ENCODE results near the gene AEN. TPM values are rescaled to one million over a fixed set of nuclear protein-coding genes. Genes with fewer than 3 reads are reported as not detected.

Gene AEN
- total RNA-seq, 1 experiment from 2014 or later, result 71.1 TPM

GRCh38 chr15:88647351-88648105, 26.4 kb downstream of the AEN start:
- H3K4me3 ChIP-seq, result no peak overlapping the region
- H3K4me1 ChIP-seq, result no peaks in the 10 kb centered on the region
- no peaks in the 10 kb centered on the region for H3K27me3 ChIP-seq
- DNase-seq, result no peak
- no peaks in the 10 kb centered on the region for H3K9me3 ChIP-seq (replicated peaks)
- H3K36me3 ChIP-seq, result no peaks in the 10 kb centered on the region
- no peak overlapping the region for H3K27ac ChIP-seq

GRCh38 chr15:88648357-88649214, 27.4 kb downstream of the AEN start:
- Histone ChIP-seq H3K9me3 (replicated peaks) (no peaks in the 10 kb centered on the region), H3K4me3 (no peak overlapping the region)
- no peak for DNase-seq

GRCh38 chr15:88649286-88649733, 28.2 kb downstream of the AEN start:
- no peaks in the 10 kb centered on the region for H3K9me3 ChIP-seq (replicated peaks)
- no peaks in the 10 kb centered on the region for H3K4me1 ChIP-seq
- no peak overlapping the region for H3K4me3 ChIP-seq
- H3K36me3 ChIP-seq, result no peaks in the 10 kb centered on the region
- H3K27me3 ChIP-seq, result no peaks in the 10 kb centered on the region
- H3K27ac ChIP-seq, result no peak overlapping the region
- peak; percentile 56 to 73 for DNase-seq

More at GRCh38 chr15:88648357-88649214, 27.4 kb downstream of the AEN start:
- Histone ChIP-seq H3K4me1 (no peaks in the 10 kb centered on the region), H3K36me3 (no peaks in the 10 kb centered on the region), H3K27ac (no peak overlapping the region), H3K27me3 (no peaks in the 10 kb centered on the region)

- Histone ChIP-seq H3K9me3 (replicated peaks) (no peaks in the 10 kb centered on the region), H3K4me3 (no peak overlapping the region), H3K27ac (no peak overlapping the region), H3K27me3 (no peaks in the 10 kb centered on the region), H3K36me3 (no peaks in the 10 kb centered on the region), H3K4me1 (no peaks in the 10 kb centered on the region)
- no peak for DNase-seq
These were observed 28.8 kb downstream of the AEN start for GRCh38 chr15:88649753-88650551.

- Histone ChIP-seq H3K27ac (no peak overlapping the region), H3K27me3 (no peaks in the 10 kb centered on the region), H3K4me1 (no peaks in the 10 kb centered on the region)
These were observed 29.4 kb downstream of the AEN start for GRCh38 chr15:88650556-88650955.

GRCh38 chr15:88651136-88651732, 30.1 kb downstream of the AEN start:
- H3K36me3 ChIP-seq, result no peaks in the 10 kb centered on the region
- DNase-seq, result no peak
- no peaks in the 10 kb centered on the region for H3K4me1 ChIP-seq
- H3K27ac ChIP-seq, result no peak overlapping the region
- no peak overlapping the region for H3K4me3 ChIP-seq
- no peaks in the 10 kb centered on the region for H3K27me3 ChIP-seq
- no peaks in the 10 kb centered on the region for H3K9me3 ChIP-seq (replicated peaks)

More at GRCh38 chr15:88650556-88650955, 29.4 kb downstream of the AEN start:
- Histone ChIP-seq H3K36me3 (no peaks in the 10 kb centered on the region), H3K4me3 (no peak overlapping the region), H3K9me3 (replicated peaks) (no peaks in the 10 kb centered on the region)
- no peak for DNase-seq

GRCh38 chr15:88651971-88652370, 30.8 kb downstream of the AEN start:
- no peaks in the 10 kb centered on the region for H3K4me1 ChIP-seq
- H3K27me3 ChIP-seq, result no peaks in the 10 kb centered on the region
- no peaks in the 10 kb centered on the region for H3K9me3 ChIP-seq (replicated peaks)
- DNase-seq, result no peak
- no peak overlapping the region for H3K4me3 ChIP-seq
- H3K27ac ChIP-seq, result no peak overlapping the region
- no peaks in the 10 kb centered on the region for H3K36me3 ChIP-seq

GRCh38 chr15:88652456-88653199, 31.5 kb downstream of the AEN start:
- Histone ChIP-seq H3K36me3 (no peaks in the 10 kb centered on the region), H3K27me3 (no peaks in the 10 kb centered on the region), H3K9me3 (replicated peaks) (no peaks in the 10 kb centered on the region), H3K27ac (no peak overlapping the region), H3K4me1 (no peaks in the 10 kb centered on the region), H3K4me3 (no peak overlapping the region)
- DNase-seq, result no peak

GRCh38 chr15:88653200-88654064, 32.3 kb downstream of the AEN start:
- DNase-seq, result no peak
- H3K9me3 ChIP-seq (replicated peaks), result no peaks in the 10 kb centered on the region
- no peak overlapping the region for H3K4me3 ChIP-seq
- H3K4me1 ChIP-seq, result no peaks in the 10 kb centered on the region
- peaks cover 3% of the 10 kb centered on the region; the same call in 1 of the 2 replicates for H3K27me3 ChIP-seq
- H3K27ac ChIP-seq, result no peak overlapping the region
- no peaks in the 10 kb centered on the region for H3K36me3 ChIP-seq

GRCh38 chr15:88654430-88655102, 33.4 kb downstream of the AEN start:
- DNase-seq, result no peak
- Histone ChIP-seq H3K4me3 (no peak overlapping the region), H3K4me1 (no peaks in the 10 kb centered on the region), H3K27me3 (peaks cover 5% of the 10 kb centered on the region; the same call in 1 of the 2 replicates), H3K36me3 (no peaks in the 10 kb centered on the region), H3K27ac (no peak overlapping the region), H3K9me3 (replicated peaks) (no peaks in the 10 kb centered on the region)

GRCh38 chr15:88655103-88655553, 34.0 kb downstream of the AEN start:
- H3K9me3 ChIP-seq (replicated peaks), result no peaks in the 10 kb centered on the region
- no peaks in the 10 kb centered on the region for H3K36me3 ChIP-seq
- no peaks in the 10 kb centered on the region for H3K4me1 ChIP-seq
- H3K27me3 ChIP-seq, result peaks cover 5% of the 10 kb centered on the region; the same call in 1 of the 2 replicates
- no peak overlapping the region for H3K4me3 ChIP-seq
- H3K27ac ChIP-seq, result no peak overlapping the region
- no peak for DNase-seq

- H3K27ac ChIP-seq, result no peak overlapping the region
- peaks cover 5% of the 10 kb centered on the region; the same call in 1 of the 2 replicates for H3K27me3 ChIP-seq
- no peaks in the 10 kb centered on the region for H3K36me3 ChIP-seq
- no peaks in the 10 kb centered on the region; the same call in 1 of the 2 replicates for H3K4me1 ChIP-seq
- H3K9me3 ChIP-seq (replicated peaks), result no peaks in the 10 kb centered on the region
- no peak overlapping the region for H3K4me3 ChIP-seq
- DNase-seq, result no peak
These were observed 34.8 kb downstream of the AEN start for GRCh38 chr15:88655800-88656488.

All from SJCRH30 (cell line).